ENCODE measurements around the gene CNTNAP2.

DNA sequence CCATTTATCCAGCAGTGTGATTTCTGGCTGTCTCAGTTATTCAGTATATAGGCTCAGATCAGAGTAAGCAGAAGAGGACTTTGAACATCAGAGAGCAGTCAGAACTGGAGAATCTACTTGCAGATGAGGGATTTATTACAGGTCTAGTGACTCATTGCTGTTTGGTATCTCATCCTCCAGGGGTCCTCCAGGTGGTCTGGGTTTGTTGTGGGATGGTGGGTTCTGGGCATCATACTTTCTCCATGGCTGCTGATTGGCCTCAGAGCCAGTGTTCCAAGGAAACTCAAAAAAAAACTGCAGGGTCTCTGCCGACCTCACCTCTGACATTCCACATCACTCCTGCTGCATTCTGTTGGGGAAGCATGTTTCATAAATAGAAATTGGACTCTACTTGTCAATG is 214.8 kb downstream of the CNTNAP2 start:
- TF ChIP-seq, protein P1, sequence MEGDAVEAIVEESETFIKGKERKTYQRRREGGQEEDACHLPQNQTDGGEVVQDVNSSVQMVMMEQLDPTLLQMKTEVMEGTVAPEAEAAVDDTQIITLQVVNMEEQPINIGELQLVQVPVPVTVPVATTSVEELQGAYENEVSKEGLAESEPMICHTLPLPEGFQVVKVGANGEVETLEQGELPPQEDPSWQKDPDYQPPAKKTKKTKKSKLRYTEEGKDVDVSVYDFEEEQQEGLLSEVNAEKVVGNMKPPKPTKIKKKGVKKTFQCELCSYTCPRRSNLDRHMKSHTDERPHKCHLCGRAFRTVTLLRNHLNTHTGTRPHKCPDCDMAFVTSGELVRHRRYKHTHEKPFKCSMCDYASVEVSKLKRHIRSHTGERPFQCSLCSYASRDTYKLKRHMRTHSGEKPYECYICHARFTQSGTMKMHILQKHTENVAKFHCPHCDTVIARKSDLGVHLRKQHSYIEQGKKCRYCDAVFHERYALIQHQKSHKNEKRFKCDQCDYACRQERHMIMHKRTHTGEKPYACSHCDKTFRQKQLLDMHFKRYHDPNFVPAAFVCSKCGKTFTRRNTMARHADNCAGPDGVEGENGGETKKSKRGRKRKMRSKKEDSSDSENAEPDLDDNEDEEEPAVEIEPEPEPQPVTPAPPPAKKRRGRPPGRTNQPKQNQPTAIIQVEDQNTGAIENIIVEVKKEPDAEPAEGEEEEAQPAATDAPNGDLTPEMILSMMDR (conservative IDR thresholded peaks at IDR 0.05; ENCODE audit: low read depth, low read length) = no peak
- no peak for TF ChIP-seq EZH2 (IDR thresholded peaks at IDR 0.05; ENCODE audit: borderline replicate concordance, low read depth, low read length, poor library complexity, severe bottlenecking)
